ENCODE measurements around the gene GDPD2. TPM values are rescaled to one million over a fixed set of nuclear protein-coding genes. Genes with fewer than 3 reads are reported as not detected.

The GDPD2 gene
- total and polyA plus RNA-seq, 2 donors from 2014 or later, result 2.5 to 7.0 TPM

DNA sequence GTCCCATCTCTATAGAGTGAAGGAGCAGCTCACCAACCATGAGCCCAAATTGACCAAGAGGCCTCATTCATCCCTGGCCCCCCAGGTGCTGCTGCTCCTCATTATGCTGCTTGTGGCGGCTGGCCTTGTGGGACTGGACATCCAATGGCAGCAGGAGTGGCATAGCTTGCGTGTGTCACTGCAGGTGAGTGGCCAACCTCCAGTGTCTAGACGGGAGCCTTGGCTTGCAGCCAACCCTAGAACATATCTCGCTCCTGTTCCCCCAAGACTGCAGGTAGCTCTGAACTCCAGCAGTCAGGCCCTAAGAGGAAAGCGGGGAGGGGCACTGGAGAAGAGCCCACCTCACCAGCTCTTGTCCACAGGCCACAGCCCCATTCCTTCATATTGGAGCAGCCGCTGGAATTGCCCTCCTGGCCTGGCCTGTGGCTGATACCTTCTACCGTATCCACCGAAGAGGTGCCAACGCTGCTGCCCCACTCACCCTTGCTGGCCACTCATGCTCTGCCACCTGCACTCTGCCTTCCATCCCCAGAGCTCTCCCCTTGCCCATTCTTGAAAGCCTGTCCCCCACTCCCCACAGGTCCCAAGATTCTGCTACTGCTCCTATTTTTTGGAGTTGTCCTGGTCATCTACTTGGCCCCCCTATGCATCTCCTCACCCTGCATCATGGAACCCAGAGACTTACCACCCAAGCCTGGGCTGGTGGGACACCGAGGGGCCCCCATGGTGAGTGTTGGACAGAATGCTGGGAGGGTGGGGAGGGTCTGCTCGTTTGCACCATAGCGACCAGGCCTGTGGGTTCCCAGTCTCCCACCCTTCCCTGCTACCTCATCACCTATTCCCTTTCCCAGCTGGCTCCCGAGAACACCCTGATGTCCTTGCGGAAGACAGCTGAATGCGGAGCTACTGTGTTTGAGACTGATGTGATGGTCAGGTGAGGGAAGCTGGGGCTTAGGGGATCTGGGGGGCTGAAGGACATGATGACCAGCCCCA is 3.5 kb downstream of the GDPD2 start:
- TF ChIP-seq, protein P1, sequence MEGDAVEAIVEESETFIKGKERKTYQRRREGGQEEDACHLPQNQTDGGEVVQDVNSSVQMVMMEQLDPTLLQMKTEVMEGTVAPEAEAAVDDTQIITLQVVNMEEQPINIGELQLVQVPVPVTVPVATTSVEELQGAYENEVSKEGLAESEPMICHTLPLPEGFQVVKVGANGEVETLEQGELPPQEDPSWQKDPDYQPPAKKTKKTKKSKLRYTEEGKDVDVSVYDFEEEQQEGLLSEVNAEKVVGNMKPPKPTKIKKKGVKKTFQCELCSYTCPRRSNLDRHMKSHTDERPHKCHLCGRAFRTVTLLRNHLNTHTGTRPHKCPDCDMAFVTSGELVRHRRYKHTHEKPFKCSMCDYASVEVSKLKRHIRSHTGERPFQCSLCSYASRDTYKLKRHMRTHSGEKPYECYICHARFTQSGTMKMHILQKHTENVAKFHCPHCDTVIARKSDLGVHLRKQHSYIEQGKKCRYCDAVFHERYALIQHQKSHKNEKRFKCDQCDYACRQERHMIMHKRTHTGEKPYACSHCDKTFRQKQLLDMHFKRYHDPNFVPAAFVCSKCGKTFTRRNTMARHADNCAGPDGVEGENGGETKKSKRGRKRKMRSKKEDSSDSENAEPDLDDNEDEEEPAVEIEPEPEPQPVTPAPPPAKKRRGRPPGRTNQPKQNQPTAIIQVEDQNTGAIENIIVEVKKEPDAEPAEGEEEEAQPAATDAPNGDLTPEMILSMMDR (IDR thresholded peaks at IDR 0.05; ENCODE audit: borderline replicate concordance, extremely low read depth, insufficient read depth), result no peak
- DNase-seq (no peak), FAIRE-seq (no peak)
- no peaks in the 10 kb centered on the region for H3K36me3 ChIP-seq (ENCODE audit: control insufficient read depth in 2 of 3, insufficient read depth in 3 of 3, low read length in 3 of 3)
- H3K4me3 ChIP-seq (ENCODE audit: low read length in 3 of 3), result no peak overlapping the region
- no peaks in the 10 kb centered on the region for H3K4me1 ChIP-seq (ENCODE audit: control insufficient read depth in 2 of 3, insufficient read depth in 2 of 3, low read depth in 1 of 3, low read length in 3 of 3)
- no peak overlapping the region for H3K27ac ChIP-seq (ENCODE audit: low read depth in 2 of 2, low read length in 2 of 2)
- intact Hi-C loops (cut with DNase I), result no loop called here
- H3K9ac ChIP-seq (ENCODE audit: low read length in 3 of 3), result no peak overlapping the region
- no peaks in the 10 kb centered on the region for H3K9me3 ChIP-seq (ENCODE audit: control insufficient read depth in 2 of 3, insufficient read depth in 1 of 3, low read length in 3 of 3)
- H3K27me3 ChIP-seq (ENCODE audit: control insufficient read depth, insufficient read depth, low read length), result peaks cover 2% of the 10 kb centered on the region

DNA sequence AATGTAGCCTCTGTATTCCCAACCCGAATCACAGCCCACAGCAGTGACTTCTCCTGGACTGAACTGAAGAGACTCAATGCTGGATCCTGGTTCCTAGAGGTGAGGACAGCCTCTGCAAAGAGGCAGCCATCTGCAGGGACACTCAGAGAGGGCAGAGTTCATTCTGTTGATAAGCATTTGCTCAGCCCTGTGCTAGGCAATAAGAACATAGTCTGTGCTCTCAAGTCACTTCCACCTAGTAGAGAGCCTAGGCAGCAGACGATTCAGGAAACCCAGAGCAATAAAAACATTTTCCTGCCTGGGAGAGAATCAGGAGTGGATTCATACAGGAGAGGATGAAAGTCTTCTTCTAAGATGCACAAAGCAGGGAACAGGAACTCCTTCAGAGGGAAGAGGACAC is 4.3 kb downstream of the GDPD2 start:
- DNase-seq, result no peak
- intact Hi-C loops (cut with DNase I), result no loop called here
- peaks cover 2% of the 10 kb centered on the region for H3K27me3 ChIP-seq (ENCODE audit: control insufficient read depth, insufficient read depth, low read length)
- H3K9ac ChIP-seq (ENCODE audit: low read length in 3 of 3), result no peak overlapping the region
- H3K9me3 ChIP-seq (ENCODE audit: control insufficient read depth in 2 of 3, insufficient read depth in 1 of 3, low read length in 3 of 3), result no peaks in the 10 kb centered on the region
- no peaks in the 10 kb centered on the region for H3K36me3 ChIP-seq (ENCODE audit: control insufficient read depth in 2 of 3, insufficient read depth in 3 of 3, low read length in 3 of 3)
- no peak for FAIRE-seq
- H3K4me3 ChIP-seq (ENCODE audit: low read length in 3 of 3), result no peak overlapping the region
- TF ChIP-seq, protein P1 (IDR thresholded peaks at IDR 0.05; ENCODE audit: borderline replicate concordance, extremely low read depth, insufficient read depth), result no peak
- no peak overlapping the region for H3K27ac ChIP-seq (ENCODE audit: low read depth in 2 of 2, low read length in 2 of 2)
- H3K4me1 ChIP-seq (ENCODE audit: control insufficient read depth in 2 of 3, insufficient read depth in 2 of 3, low read depth in 1 of 3, low read length in 3 of 3), result no peaks in the 10 kb centered on the region

DNA sequence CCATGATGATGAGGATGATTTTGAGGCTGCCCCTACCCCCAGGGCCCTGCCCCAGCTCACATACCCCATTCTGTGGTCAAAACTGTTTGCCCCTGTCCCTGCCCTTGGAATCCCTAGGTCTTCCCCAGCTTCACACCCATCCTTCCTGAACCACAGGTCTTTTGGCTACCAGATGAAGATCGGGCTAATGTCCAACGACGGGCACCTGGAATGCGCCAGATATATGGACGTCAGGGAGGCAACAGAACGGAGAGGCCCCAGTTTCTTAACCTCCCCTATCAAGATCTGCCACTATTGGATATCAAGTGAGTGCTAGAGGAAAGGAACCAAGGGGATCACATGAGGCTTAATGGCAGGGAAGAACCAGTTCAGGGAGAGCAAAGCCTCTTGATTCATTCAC is 6.6 kb downstream of the GDPD2 start:
- FAIRE-seq (no peak), DNase-seq (no peak)
- H3K4me3 ChIP-seq (ENCODE audit: low read length in 3 of 3), result no peak overlapping the region
- no peak overlapping the region for H3K9ac ChIP-seq (ENCODE audit: low read length in 3 of 3)
- intact Hi-C loops (cut with DNase I), result no loop called here
- H3K27ac ChIP-seq (ENCODE audit: low read depth in 2 of 2, low read length in 2 of 2), result no peak overlapping the region
- TF ChIP-seq, protein P1 (IDR thresholded peaks at IDR 0.05; ENCODE audit: borderline replicate concordance, extremely low read depth, insufficient read depth), result no peak
- H3K36me3 ChIP-seq (ENCODE audit: control insufficient read depth in 2 of 3, insufficient read depth in 3 of 3, low read length in 3 of 3), result no peaks in the 10 kb centered on the region
- H3K4me1 ChIP-seq (ENCODE audit: control insufficient read depth in 2 of 3, insufficient read depth in 2 of 3, low read depth in 1 of 3, low read length in 3 of 3), result peaks cover 0 to under 1% (median 0%) of the 10 kb centered on the region in 3 donors
- no peaks in the 10 kb centered on the region for H3K9me3 ChIP-seq (ENCODE audit: control insufficient read depth in 2 of 3, insufficient read depth in 1 of 3, low read length in 3 of 3)
- H3K27me3 ChIP-seq (ENCODE audit: control insufficient read depth, insufficient read depth, low read length), result no peaks in the 10 kb centered on the region

Data from kidney (tissue), 14 donors.